SH-SY5Y (cell line): Measurements from ENCODE around the gene FAM222B.

Experiments
- GATA2 ChIP-seq: IDR thresholded peaks from 2 replicates; pipeline ENCODE4 v1.6.1; 2011; ENCODE audit warnings: mild to moderate bottlenecking, low read depth, low read length
- GATA3 ChIP-seq: IDR thresholded peaks from 2 replicates; pipeline ENCODE4 v1.6.1; 2011; ENCODE audit warnings: low read depth, mild to moderate bottlenecking, low read length, moderate library complexity

- no peak for TF ChIP-seq GATA3
- peak; percentile 96 for TF ChIP-seq GATA2
Measured at GRCh38 chr17:28743243-28744103, 99.1 kb downstream of the FAM222B start, which contains the start of gene TRAF4.
